ENCODE results near the gene STK32B. TPM values are rescaled to one million over a fixed set of nuclear protein-coding genes. Genes with fewer than 3 reads are reported as not detected.

The STK32B gene
- total and polyA plus RNA-seq, 2 donors (not counting 3 experiments of a cell fraction or from before 2014, with no cell fraction given): 5.6 to 7.8 TPM

DNA sequence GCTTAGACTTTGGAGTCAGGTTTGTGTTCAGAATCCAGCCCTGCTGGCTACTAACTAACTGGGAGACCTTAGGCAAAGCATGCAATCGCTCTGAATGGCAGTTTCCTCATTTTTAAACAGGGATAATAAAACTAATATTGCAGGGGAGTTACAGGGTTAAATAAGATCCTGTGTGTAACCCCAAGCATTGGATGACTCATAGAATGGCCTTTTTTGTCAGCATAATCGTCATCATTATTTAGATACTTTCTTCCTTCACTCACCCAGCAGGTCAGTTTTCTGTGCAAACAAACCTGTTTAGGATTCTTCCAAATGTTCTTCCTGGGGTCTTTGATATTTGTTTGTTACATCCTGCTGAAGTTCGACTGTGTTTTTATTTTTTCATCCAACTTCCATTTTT, 448.9 kb downstream of the STK32B start:
- TSS peak; percentile 21 for BruUV-seq (replicated peaks)
- Histone ChIP-seq H4K20me1 (replicated peaks; ENCODE audit: control insufficient read depth, extremely low read depth, insufficient read depth, low read length) (no peaks in the 10 kb centered on the region), H3K9ac (replicated peaks; ENCODE audit: extremely low read depth, insufficient read depth, low read length) (no peak overlapping the region), H3K4me3 (replicated peaks in 1 of 3; ENCODE audit: insufficient read depth in 1 of 3, low read depth in 1 of 3, low read length in 3 of 3) (no peak overlapping the region), H3K27ac (ENCODE audit: insufficient read depth, low read depth, low read length) (no peak overlapping the region), H3K27me3 (ENCODE audit: control insufficient read depth in 2 of 2, insufficient read depth in 2 of 2, low read length in 2 of 2) (no peaks in the 10 kb centered on the region), H2AFZ (ENCODE audit: low read depth, low read length) (no peak overlapping the region), H3K36me3 (ENCODE audit: control insufficient read depth in 2 of 2, extremely low read depth in 1 of 2, insufficient read depth in 2 of 2, low read length in 2 of 2) (no peaks in the 10 kb centered on the region), H3K4me2 (ENCODE audit: insufficient read depth, low read length) (no peak overlapping the region), H3K4me1 (ENCODE audit: control insufficient read depth, extremely low read depth, insufficient read depth, low read length) (no peaks in the 10 kb centered on the region), H3K79me2 (ENCODE audit: control insufficient read depth, insufficient read depth, low read length) (no peaks in the 10 kb centered on the region), H3K9me1 (replicated peaks; ENCODE audit: control insufficient read depth, extremely low read depth, insufficient read depth, low read length) (no peaks in the 10 kb centered on the region), H3K9me3 (replicated peaks; ENCODE audit: control insufficient read depth, insufficient read depth, low read length) (no peaks in the 10 kb centered on the region)
- FAIRE-seq: no peak
- DNase-seq (ENCODE audit: low read depth, low spot score): no peak
- dilution Hi-C loops (cut with MboI; ENCODE audit: extremely low pct_ligation_motif_present, low sequenced_read_pairs) (no loop called here), intact Hi-C loops (cut with micrococcal nuclease) (no loop called here)
- CTCF ChIA-PET: no interaction called here
- TF ChIP-seq, protein P1, sequence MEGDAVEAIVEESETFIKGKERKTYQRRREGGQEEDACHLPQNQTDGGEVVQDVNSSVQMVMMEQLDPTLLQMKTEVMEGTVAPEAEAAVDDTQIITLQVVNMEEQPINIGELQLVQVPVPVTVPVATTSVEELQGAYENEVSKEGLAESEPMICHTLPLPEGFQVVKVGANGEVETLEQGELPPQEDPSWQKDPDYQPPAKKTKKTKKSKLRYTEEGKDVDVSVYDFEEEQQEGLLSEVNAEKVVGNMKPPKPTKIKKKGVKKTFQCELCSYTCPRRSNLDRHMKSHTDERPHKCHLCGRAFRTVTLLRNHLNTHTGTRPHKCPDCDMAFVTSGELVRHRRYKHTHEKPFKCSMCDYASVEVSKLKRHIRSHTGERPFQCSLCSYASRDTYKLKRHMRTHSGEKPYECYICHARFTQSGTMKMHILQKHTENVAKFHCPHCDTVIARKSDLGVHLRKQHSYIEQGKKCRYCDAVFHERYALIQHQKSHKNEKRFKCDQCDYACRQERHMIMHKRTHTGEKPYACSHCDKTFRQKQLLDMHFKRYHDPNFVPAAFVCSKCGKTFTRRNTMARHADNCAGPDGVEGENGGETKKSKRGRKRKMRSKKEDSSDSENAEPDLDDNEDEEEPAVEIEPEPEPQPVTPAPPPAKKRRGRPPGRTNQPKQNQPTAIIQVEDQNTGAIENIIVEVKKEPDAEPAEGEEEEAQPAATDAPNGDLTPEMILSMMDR (IDR thresholded peaks at IDR 0.05; ENCODE audit: extremely low read depth in 1 of 2, insufficient read depth in 1 of 2, low read depth in 1 of 2, low read length in 2 of 2): no peak
- TF ChIP-seq FOS (IDR thresholded peaks at IDR 0.05; ENCODE audit: borderline replicate concordance, insufficient read depth, low read length): peak; percentile 63
- POLR2A ChIA-PET: no interaction called here

DNA sequence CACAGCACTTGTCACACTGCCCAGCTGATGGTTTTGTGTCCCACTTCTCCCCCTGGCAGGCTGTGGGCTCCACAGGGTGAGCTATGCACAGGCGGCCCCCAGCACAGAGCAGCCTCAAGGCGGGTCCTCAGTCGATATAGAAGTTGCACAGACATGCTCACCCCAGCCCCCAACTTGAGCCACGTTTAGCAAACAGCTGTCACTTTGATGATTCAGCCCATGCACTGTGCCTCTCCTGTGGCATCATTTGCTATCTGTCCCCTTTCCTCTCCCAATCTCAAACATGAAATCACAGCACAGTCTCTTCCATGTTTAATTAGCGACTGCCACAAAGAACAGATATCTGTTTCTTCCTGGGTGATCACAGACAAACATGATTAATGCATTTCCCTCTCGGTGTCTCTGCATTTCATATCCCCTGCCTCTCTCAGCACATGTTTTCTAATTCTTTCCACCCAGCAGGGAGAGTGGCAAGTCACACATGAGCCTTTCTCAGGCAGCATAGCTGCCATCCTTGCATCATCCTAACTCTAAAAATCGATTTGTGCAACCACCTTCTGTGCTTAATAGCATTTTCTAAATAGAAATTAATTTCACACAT, 452.2 kb downstream of the STK32B start:
- no peaks in the 10 kb centered on the region for H3K9me3 ChIP-seq (replicated peaks; ENCODE audit: control insufficient read depth, insufficient read depth, low read length)
- TF ChIP-seq POLR2A (IDR thresholded peaks at IDR 0.05; ENCODE audit: low read depth, low read length) (no peak), GATA2 (IDR thresholded peaks at IDR 0.05; ENCODE audit: insufficient read depth, insufficient read length, low read depth, low read length) (no peak), MYC (IDR thresholded peaks at IDR 0.05; ENCODE audit: low read depth, low read length) (no peak), FOS (IDR thresholded peaks at IDR 0.05; ENCODE audit: borderline replicate concordance, insufficient read depth, low read length) (no peak), EZH2 (IDR thresholded peaks at IDR 0.05; ENCODE audit: borderline replicate concordance, low read depth, low read length, severe bottlenecking) (no peak), POLR2AphosphoS5 (IDR thresholded peaks at IDR 0.05; ENCODE audit: insufficient read depth, low read depth, low read length) (no peak), JUN (IDR thresholded peaks at IDR 0.05; ENCODE audit: borderline replicate concordance, insufficient read depth, insufficient read length, low read depth) (no peak)
- TF ChIP-seq, protein P1 (IDR thresholded peaks at IDR 0.05; ENCODE audit: extremely low read depth in 1 of 2, insufficient read depth in 1 of 2, low read depth in 1 of 2, low read length in 2 of 2): no peak
- TF ChIP-seq, protein P2, sequence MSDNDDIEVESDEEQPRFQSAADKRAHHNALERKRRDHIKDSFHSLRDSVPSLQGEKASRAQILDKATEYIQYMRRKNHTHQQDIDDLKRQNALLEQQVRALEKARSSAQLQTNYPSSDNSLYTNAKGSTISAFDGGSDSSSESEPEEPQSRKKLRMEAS (IDR thresholded peaks at IDR 0.05; ENCODE audit: insufficient read depth, insufficient read length): no peak
- H3K79me2 ChIP-seq (ENCODE audit: control insufficient read depth, insufficient read depth, low read length): no peaks in the 10 kb centered on the region
- no peak for FAIRE-seq
- no peak overlapping the region for H3K27ac ChIP-seq (ENCODE audit: insufficient read depth, low read depth, low read length)
- H4K20me1 ChIP-seq (replicated peaks; ENCODE audit: control insufficient read depth, extremely low read depth, insufficient read depth, low read length): no peaks in the 10 kb centered on the region
- DNase-seq (ENCODE audit: low read depth, low spot score): no peak
- dilution Hi-C loops (cut with MboI; ENCODE audit: extremely low pct_ligation_motif_present, low sequenced_read_pairs) (no loop called here), intact Hi-C loops (cut with micrococcal nuclease) (no loop called here)
- no peaks in the 10 kb centered on the region for H3K36me3 ChIP-seq (ENCODE audit: control insufficient read depth in 2 of 2, extremely low read depth in 1 of 2, insufficient read depth in 2 of 2, low read length in 2 of 2)
- no peaks in the 10 kb centered on the region for H3K27me3 ChIP-seq (ENCODE audit: control insufficient read depth in 2 of 2, insufficient read depth in 2 of 2, low read length in 2 of 2)
- H3K9me1 ChIP-seq (replicated peaks; ENCODE audit: control insufficient read depth, extremely low read depth, insufficient read depth, low read length): no peaks in the 10 kb centered on the region
- ChIA-PET CTCF (no interaction called here), POLR2A (no interaction called here)
- H3K4me3 ChIP-seq (replicated peaks in 1 of 3; ENCODE audit: insufficient read depth in 1 of 3, low read depth in 1 of 3, low read length in 3 of 3): no peak overlapping the region
- H2AFZ ChIP-seq (ENCODE audit: low read depth, low read length): no peak overlapping the region
- no peak overlapping the region for H3K4me2 ChIP-seq (ENCODE audit: insufficient read depth, low read length)
- H3K4me1 ChIP-seq (ENCODE audit: control insufficient read depth, extremely low read depth, insufficient read depth, low read length): no peaks in the 10 kb centered on the region
- H3K9ac ChIP-seq (replicated peaks; ENCODE audit: extremely low read depth, insufficient read depth, low read length): no peak overlapping the region
- BruUV-seq (replicated peaks): no TSS peak

Measured in endothelial cell of umbilical vein (primary cell).